GM23338 (cell line): ENCODE measurements around the gene ARHGAP30.

Experiments used
- EZH2 ChIP-seq: fragments of 200-600 bp; sonication (generic); IDR thresholded peaks from one replicate; pipeline ENCODE4 v1.8.0; 2017; ENCODE audit warnings: antibody characterized with exemption, mild to moderate bottlenecking, low read depth; ENCODE audit not compliant: unreplicated experiment
- POLR2AphosphoS5 ChIP-seq: IDR thresholded peaks from 2 replicates; pipeline ENCODE4 v1.6.1; 2016; ENCODE audit warnings: antibody characterized with exemption, low read depth
- TF ChIP-seq, protein P1 (sequence below), 2 experiments: fragments of 200-600 bp in 1 of 2; sonication (generic) in 1 of 2; conservative IDR thresholded peaks; 2 replicates each; pipeline versions ENCODE4 v1.5.1 to v1.6.1; 2016 to 2017; ENCODE audit warnings: antibody characterized with exemption in 2 of 2, low read depth in 2 of 2, mild to moderate bottlenecking in 2 of 2, moderate library complexity in 1 of 2
- TF ChIP-seq, protein P2 (sequence below): IDR thresholded peaks from 2 replicates; pipeline ENCODE4 v1.6.1; 2016; ENCODE audit warnings: antibody characterized with exemption

DNA sequence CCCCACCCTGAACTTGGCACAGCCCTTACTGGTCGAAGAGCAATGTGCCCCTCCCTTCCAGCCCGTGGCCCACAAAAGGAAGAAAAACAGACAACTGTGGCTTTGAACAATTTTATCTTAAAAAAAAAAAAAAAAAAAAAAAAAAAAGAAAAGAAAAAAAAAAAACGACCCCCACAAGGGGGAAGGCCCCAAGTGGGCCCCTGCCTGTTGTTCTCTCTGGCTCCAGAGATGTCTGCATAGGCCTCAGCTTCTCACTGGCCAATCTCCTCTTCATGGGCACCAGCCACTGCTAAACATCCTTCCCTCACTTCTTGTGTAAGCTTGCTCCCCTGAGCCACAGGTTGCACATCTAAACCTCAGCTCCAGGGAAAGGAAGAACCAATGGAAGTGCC, 30.5 kb downstream of the ARHGAP30 start:
- TF ChIP-seq, protein P1, sequence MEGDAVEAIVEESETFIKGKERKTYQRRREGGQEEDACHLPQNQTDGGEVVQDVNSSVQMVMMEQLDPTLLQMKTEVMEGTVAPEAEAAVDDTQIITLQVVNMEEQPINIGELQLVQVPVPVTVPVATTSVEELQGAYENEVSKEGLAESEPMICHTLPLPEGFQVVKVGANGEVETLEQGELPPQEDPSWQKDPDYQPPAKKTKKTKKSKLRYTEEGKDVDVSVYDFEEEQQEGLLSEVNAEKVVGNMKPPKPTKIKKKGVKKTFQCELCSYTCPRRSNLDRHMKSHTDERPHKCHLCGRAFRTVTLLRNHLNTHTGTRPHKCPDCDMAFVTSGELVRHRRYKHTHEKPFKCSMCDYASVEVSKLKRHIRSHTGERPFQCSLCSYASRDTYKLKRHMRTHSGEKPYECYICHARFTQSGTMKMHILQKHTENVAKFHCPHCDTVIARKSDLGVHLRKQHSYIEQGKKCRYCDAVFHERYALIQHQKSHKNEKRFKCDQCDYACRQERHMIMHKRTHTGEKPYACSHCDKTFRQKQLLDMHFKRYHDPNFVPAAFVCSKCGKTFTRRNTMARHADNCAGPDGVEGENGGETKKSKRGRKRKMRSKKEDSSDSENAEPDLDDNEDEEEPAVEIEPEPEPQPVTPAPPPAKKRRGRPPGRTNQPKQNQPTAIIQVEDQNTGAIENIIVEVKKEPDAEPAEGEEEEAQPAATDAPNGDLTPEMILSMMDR (conservative IDR thresholded peaks at IDR 0.05; ENCODE audit: low read depth in 2 of 2): no peak
- TF ChIP-seq EZH2 (no peak), POLR2AphosphoS5 (no peak)
- TF ChIP-seq, protein P2, sequence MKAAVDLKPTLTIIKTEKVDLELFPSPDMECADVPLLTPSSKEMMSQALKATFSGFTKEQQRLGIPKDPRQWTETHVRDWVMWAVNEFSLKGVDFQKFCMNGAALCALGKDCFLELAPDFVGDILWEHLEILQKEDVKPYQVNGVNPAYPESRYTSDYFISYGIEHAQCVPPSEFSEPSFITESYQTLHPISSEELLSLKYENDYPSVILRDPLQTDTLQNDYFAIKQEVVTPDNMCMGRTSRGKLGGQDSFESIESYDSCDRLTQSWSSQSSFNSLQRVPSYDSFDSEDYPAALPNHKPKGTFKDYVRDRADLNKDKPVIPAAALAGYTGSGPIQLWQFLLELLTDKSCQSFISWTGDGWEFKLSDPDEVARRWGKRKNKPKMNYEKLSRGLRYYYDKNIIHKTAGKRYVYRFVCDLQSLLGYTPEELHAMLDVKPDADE: no peak
